ENCODE results near the gene TNFRSF13B. TPM values are rescaled to one million over a fixed set of nuclear protein-coding genes. Genes with fewer than 3 reads are reported as not detected.

The TNFRSF13B gene
- total and polyA plus RNA-seq, 2 experiments from 2014 or later: 0.24 TPM; not detected in 1

GRCh38 chr17:16975744-16976625 lies 4.1 kb upstream of the TNFRSF13B start (continued):
- TF ChIP-seq, protein P1, sequence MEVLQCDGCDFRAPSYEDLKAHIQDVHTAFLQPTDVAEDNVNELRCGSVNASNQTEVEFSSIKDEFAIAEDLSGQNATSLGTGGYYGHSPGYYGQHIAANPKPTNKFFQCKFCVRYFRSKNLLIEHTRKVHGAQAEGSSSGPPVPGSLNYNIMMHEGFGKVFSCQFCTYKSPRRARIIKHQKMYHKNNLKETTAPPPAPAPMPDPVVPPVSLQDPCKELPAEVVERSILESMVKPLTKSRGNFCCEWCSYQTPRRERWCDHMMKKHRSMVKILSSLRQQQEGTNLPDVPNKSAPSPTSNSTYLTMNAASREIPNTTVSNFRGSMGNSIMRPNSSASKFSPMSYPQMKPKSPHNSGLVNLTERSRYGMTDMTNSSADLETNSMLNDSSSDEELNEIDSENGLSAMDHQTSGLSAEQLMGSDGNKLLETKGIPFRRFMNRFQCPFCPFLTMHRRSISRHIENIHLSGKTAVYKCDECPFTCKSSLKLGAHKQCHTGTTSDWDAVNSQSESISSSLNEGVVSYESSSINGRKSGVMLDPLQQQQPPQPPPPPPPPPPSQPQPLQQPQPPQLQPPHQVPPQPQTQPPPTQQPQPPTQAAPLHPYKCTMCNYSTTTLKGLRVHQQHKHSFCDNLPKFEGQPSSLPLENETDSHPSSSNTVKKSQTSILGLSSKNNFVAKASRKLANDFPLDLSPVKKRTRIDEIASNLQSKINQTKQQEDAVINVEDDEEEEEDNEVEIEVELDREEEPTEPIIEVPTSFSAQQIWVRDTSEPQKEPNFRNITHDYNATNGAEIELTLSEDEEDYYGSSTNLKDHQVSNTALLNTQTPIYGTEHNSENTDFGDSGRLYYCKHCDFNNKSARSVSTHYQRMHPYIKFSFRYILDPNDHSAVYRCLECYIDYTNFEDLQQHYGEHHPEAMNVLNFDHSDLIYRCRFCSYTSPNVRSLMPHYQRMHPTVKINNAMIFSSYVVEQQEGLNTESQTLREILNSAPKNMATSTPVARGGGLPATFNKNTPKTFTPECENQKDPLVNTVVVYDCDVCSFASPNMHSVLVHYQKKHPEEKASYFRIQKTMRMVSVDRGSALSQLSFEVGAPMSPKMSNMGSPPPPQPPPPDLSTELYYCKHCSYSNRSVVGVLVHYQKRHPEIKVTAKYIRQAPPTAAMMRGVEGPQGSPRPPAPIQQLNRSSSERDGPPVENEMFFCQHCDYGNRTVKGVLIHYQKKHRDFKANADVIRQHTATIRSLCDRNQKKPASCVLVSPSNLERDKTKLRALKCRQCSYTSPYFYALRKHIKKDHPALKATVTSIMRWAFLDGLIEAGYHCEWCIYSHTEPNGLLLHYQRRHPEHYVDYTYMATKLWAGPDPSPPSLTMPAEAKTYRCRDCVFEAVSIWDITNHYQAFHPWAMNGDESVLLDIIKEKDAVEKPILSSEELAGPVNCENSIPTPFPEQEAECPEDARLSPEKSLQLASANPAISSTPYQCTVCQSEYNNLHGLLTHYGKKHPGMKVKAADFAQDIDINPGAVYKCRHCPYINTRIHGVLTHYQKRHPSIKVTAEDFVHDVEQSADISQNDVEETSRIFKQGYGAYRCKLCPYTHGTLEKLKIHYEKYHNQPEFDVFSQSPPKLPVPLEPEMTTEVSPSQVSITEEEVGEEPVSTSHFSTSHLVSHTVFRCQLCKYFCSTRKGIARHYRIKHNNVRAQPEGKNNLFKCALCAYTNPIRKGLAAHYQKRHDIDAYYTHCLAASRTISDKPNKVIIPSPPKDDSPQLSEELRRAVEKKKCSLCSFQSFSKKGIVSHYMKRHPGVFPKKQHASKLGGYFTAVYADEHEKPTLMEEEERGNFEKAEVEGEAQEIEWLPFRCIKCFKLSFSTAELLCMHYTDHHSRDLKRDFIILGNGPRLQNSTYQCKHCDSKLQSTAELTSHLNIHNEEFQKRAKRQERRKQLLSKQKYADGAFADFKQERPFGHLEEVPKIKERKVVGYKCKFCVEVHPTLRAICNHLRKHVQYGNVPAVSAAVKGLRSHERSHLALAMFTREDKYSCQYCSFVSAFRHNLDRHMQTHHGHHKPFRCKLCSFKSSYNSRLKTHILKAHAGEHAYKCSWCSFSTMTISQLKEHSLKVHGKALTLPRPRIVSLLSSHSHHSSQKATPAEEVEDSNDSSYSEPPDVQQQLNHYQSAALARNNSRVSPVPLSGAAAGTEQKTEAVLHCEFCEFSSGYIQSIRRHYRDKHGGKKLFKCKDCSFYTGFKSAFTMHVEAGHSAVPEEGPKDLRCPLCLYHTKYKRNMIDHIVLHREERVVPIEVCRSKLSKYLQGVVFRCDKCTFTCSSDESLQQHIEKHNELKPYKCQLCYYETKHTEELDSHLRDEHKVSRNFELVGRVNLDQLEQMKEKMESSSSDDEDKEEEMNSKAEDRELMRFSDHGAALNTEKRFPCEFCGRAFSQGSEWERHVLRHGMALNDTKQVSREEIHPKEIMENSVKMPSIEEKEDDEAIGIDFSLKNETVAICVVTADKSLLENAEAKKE (CRISPR knock-in tag; IDR thresholded peaks at IDR 0.05): no peak
- TF ChIP-seq ZNF114 (CRISPR knock-in tag; IDR thresholded peaks at IDR 0.05) (no peak), EZH2phosphoT487 (IDR thresholded peaks at IDR 0.05; ENCODE audit: unreplicated experiment) (no peak), STAT1 (IDR thresholded peaks at IDR 0.05; ENCODE audit: unreplicated experiment) (no peak), NANOG (IDR thresholded peaks at IDR 0.05; ENCODE audit: borderline replicate concordance) (no peak), EZH2 (IDR thresholded peaks at IDR 0.05; ENCODE audit: low read depth, unreplicated experiment) (no peak), REST (IDR thresholded peaks at IDR 0.05; ENCODE audit: unreplicated experiment) (no peak), ZNF331 (CRISPR knock-in tag; IDR thresholded peaks at IDR 0.05; ENCODE audit: low read depth) (no peak)
- TF ChIP-seq, protein P2, sequence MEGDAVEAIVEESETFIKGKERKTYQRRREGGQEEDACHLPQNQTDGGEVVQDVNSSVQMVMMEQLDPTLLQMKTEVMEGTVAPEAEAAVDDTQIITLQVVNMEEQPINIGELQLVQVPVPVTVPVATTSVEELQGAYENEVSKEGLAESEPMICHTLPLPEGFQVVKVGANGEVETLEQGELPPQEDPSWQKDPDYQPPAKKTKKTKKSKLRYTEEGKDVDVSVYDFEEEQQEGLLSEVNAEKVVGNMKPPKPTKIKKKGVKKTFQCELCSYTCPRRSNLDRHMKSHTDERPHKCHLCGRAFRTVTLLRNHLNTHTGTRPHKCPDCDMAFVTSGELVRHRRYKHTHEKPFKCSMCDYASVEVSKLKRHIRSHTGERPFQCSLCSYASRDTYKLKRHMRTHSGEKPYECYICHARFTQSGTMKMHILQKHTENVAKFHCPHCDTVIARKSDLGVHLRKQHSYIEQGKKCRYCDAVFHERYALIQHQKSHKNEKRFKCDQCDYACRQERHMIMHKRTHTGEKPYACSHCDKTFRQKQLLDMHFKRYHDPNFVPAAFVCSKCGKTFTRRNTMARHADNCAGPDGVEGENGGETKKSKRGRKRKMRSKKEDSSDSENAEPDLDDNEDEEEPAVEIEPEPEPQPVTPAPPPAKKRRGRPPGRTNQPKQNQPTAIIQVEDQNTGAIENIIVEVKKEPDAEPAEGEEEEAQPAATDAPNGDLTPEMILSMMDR (conservative IDR thresholded peaks at IDR 0.05; ENCODE audit: low read depth in 2 of 2): no peak
